BJ (cell line): ENCODE results near the gene ZNF765. TPM values are rescaled to one million over a fixed set of nuclear protein-coding genes. Genes with fewer than 3 reads are reported as not detected.
"Not testable (repeated sequence)": the region's sequence is repeated elsewhere in the genome, so short reads cannot be mapped to it uniquely, and the experiment has no call there.

ENCODE experiments used
- CTCF ChIA-PET: fragments of 350-600 bp; formaldehyde crosslinking; extraction: SDS; loops from one replicate; lab custom pipeline; 2021; ENCODE audit warnings: antibody characterized with exemption, inconsistent platforms; lab: Yijun Ruan, JAX
- POLR2A ChIA-PET: fragments of 300-600 bp; sonication (Branson Sonifier 250); formaldehyde crosslinking; extraction: SDS; loops from one replicate; lab custom pipeline; 2021; ENCODE audit warnings: antibody characterized with exemption; lab: Charles Lee
- DNase-seq: peaks from one replicate; pipeline ENCODE4 v3.0.0-alpha.2; 2011; ENCODE audit warnings: low read depth
- H3K27me3 ChIP-seq: 2 replicates; pipeline ENCODE4 v1.6.0; 2011; ENCODE audit warnings: low read length; ENCODE audit not compliant: control insufficient read depth, insufficient read depth
- H3K36me3 ChIP-seq: 2 replicates; pipeline ENCODE4 v1.5.1; 2011; ENCODE audit warnings: low read length; ENCODE audit not compliant: control insufficient read depth, insufficient read depth
- H3K4me3 ChIP-seq: 2 replicates; pipeline ENCODE4 v1.5.1; 2011; ENCODE audit warnings: low read depth, mild to moderate bottlenecking, control low read depth, low read length
- polyA plus RNA-seq: library from polyadenylated mRNA; depleted of rRNA; stranded (reverse); fragments of >200 nt; gene quantifications from 2 replicates; pipeline ENCODE4 v1.2.3, GENCODE V29; 2011
- TF ChIP-seq, protein P1 (sequence below): IDR thresholded peaks from 2 replicates; pipeline ENCODE4 v1.5.1; 2011; ENCODE audit warnings: low read depth, mild to moderate bottlenecking, control low read depth, inconsistent platforms, low read length, moderate library complexity; ENCODE audit not compliant: insufficient read depth

Gene ZNF765
- polyA plus RNA-seq, 1 experiment, result 2.9 TPM

- DNase-seq, result no peak
- H3K4me3 ChIP-seq, result no peak overlapping the region
- ChIA-PET CTCF (no interaction called here), POLR2A (no interaction called here)
- TF ChIP-seq, protein P1, sequence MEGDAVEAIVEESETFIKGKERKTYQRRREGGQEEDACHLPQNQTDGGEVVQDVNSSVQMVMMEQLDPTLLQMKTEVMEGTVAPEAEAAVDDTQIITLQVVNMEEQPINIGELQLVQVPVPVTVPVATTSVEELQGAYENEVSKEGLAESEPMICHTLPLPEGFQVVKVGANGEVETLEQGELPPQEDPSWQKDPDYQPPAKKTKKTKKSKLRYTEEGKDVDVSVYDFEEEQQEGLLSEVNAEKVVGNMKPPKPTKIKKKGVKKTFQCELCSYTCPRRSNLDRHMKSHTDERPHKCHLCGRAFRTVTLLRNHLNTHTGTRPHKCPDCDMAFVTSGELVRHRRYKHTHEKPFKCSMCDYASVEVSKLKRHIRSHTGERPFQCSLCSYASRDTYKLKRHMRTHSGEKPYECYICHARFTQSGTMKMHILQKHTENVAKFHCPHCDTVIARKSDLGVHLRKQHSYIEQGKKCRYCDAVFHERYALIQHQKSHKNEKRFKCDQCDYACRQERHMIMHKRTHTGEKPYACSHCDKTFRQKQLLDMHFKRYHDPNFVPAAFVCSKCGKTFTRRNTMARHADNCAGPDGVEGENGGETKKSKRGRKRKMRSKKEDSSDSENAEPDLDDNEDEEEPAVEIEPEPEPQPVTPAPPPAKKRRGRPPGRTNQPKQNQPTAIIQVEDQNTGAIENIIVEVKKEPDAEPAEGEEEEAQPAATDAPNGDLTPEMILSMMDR, result no peak
- no peaks in the 10 kb centered on the region for H3K27me3 ChIP-seq
- H3K36me3 ChIP-seq, result peaks cover 7% of the 10 kb centered on the region
Measured at GRCh38 chr19:53455828-53456227, 60.9 kb downstream of the ZNF765 start.

DNA sequence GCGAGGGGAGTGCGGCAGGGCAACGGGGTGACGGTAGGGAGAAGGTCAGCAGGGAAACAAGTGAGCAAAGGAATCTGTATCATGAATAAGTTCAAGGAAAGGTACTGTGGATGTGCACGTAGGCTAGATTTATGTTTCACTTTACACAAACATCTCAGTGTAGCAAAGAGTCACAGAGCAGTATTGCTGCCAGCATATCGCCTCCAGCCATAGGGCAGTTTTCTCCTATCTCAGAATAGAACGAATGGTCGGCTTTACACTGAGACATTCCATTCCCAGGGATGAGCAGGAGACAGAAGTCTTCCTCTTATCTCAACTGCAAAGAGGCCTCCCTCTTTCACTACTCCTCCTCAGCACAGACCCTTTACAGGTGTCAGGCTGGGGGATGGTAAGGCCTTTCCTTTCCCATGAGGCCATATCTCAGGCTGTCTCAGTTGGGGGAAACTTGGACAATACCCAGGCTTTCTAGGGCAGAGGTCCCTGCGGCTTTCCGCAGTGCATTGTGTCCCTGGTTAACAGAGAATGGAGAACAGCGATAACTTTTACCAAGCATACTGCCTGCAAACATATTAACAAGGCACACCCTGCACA lies 65.3 kb downstream of the ZNF765 start:
- POLR2A ChIA-PET, H3K27me3 ChIP-seq, H3K36me3 ChIP-seq, H3K4me3 ChIP-seq, DNase-seq, CTCF ChIA-PET: not testable (repeated sequence)

- no peaks in the 10 kb centered on the region for H3K27me3 ChIP-seq
- POLR2A ChIA-PET, result no interaction called here
- DNase-seq, result no peak
- CTCF ChIA-PET, result no interaction called here
- TF ChIP-seq, protein P1, result no peak
- H3K36me3 ChIP-seq, result no peaks in the 10 kb centered on the region
- H3K4me3 ChIP-seq, result no peak overlapping the region
Measured at GRCh38 chr19:53461866-53462265, 66.9 kb downstream of the ZNF765 start.

GRCh38 chr19:53462861-53463260 lies 67.9 kb downstream of the ZNF765 start:
- H3K4me3 ChIP-seq, result no peak overlapping the region
- ChIA-PET CTCF (no interaction called here), POLR2A (no interaction called here)
- no peaks in the 10 kb centered on the region for H3K36me3 ChIP-seq
- no peaks in the 10 kb centered on the region for H3K27me3 ChIP-seq
- DNase-seq, result no peak
- TF ChIP-seq, protein P1, result no peak

- Histone ChIP-seq H3K36me3 (no peaks in the 10 kb centered on the region), H3K4me3 (no peak overlapping the region), H3K27me3 (no peaks in the 10 kb centered on the region)
- CTCF ChIA-PET, result no interaction called here
- TF ChIP-seq, protein P1, result no peak
- POLR2A ChIA-PET, result no interaction called here
- no peak for DNase-seq
Measured at GRCh38 chr19:53463263-53463662, 68.3 kb downstream of the ZNF765 start.
